GM19467 (cell line): ENCODE results near the gene EXOC3L4.
"Not testable (repeated sequence)": the region's sequence is repeated elsewhere in the genome, so short reads cannot be mapped to it uniquely, and the experiment has no call there.

Source experiments
- ATAC-seq: cut with Tn5 transposase; IDR thresholded peaks from one replicate; pipeline ENCODE4 v1.9.1; 2021; ENCODE audit warnings: mild to moderate bottlenecking, moderate library complexity; ENCODE audit not compliant: unreplicated experiment

The EXOC3L4 gene

DNA sequence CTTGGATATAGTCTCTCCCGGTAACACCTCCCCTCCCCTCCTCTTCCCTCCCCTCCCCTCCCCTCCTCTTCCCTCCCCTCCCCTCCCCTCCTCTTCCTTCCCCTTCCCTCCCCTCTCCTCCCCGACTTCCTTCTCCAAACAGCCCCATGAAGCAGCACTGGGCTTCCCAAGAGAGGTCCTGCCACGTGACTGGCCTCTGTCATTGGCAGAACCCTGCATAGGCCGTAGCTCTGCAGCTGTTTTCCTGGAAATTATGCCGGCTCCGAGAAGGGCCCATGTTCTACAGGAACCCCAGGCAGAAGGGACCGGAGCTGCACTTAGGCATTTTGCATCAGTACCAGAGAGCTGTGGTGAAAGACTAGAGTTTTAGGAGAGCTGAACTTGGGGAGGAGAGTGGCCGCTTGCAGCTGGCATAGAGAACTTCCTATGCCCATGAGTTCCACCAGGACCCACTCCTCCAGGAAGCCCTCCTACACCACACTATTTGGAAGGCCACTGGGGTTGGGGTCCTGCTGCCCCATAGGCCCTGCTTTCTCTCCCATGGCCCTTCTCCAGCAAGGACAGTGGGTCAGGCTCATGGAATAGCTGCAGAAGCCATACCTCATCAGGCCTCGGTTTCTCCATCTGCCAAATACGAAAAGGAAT, 23.6 kb downstream of the EXOC3L4 start:
- ATAC-seq = no peak

DNA sequence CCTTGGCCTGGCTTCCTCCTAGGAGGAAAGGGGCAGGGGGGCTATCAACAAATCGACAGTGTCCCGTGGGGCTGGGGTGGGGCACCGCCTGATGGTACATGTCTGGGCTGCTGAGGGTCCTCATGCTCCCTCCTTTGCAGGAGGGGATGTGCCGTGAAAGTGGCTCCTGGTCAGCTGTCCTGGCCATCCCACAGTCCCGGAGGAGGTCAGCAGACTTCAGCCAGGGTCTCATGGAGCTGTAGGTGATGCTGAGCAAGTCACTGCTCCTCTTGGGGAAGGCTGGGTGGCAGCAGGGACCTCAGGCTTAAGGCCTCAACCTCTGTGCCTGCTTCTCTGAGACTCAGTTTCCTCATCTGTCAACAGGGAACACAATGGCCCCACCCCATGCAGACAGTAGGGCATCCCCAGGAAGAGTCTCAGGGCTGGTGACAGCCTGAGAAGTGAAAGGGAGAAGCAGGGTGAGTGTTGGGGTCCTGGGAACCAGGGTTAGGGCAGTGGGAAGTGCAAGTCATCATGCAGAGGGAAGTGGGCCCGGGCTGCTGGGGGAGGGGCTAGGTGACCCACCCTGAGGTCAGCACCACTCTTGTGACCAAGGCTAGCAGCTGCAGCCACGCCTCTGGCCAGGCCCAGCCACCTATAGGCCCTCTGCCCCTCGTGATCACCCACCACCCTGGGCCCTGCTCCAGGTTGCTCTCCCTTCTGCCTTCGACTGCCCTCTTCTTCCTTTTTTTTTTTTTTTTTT, 24.3 kb downstream of the EXOC3L4 start:
- no peak for ATAC-seq

DNA sequence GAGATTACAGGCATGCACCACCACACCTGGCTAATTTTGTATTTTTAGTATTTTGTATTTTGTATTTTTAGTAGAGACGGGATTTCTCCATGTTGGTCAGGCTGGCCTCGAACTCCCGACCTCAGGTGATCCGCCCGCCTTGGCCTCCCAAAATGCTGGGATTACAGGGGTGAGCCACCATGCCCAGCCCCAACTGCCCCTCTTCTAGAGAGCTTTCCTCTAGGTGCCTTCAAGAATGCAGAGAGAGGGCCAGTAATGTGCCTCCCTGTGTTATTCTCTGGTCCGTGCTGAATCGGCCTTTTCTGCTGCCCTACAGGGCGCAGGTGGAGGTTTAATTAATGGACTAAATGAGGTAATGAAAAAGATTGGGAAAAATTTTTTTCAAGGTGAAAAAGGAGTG, 25.0 kb downstream of the EXOC3L4 start:
- not testable (repeated sequence) for ATAC-seq

DNA sequence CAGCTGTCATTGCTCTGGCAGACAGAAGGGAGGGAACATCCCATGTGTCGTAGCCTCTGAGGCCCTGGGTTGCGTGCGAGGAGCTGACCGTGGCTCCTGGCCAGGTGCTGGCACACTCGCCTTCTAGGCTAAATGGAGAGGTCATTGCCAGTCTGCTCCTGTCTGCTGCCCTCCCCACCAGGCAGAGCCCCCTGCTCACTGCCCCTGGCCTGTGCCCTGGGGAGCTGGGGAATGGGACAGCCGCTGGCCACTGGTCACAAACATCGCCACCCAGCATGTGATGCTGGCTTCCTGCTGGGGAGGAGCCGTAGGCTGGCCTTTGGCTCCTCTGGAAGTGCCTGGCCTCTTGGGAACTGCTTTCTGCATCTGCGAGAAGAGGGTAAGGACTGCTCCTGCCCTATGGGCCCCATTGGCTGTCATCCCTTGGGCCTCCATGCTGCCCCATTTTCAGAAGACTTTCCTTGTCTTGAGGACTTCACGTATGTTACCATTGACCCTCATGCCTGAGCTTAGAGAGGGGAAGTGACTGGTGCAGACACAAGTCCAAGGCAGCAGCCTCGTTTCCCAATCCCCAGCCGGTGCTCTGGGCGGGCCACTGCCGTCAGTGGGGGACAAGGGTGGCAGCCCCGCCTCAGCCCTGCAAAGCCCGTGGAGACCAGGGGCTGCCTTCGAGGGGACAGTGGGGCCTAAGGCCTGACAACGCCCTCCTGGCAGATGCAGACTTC, 26.8 kb downstream of the EXOC3L4 start:
- ATAC-seq = no peak

DNA sequence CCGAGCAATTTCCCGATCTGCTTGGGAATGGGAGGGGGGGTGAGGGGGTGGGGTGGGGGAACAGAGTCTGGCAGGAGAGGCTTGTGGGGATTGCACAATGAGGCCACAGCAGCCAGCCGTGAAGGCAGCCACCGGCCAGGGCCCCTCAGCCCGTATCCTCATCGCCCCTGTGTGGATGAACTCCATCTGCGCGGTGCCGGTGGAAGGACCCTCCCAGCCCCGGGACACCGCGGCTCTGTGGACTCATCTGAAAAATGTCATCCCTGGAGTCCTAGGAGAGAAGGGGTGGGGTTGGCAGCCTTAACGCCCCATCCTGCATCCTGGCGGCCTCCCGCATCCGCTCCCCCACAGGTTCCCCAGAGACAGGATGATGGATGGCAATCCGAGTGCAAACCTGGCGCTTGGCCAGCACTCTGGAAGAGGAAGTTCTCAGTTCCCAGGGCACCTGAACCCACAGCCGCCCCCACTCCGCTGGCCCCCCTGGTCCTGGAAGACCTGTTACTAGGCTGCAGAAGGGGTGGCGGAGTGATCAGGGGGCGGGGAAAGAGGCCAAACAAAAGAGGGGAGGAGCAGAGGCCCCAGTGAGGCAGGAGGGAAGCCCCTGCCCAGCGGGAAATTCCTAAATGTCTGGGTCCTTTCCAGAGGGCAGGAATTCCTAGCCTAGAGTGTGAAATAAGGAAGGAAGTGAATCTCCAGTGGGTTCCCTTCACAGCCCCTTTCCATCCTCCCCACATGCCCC, 27.5 kb downstream of the EXOC3L4 start:
- ATAC-seq = no peak

DNA sequence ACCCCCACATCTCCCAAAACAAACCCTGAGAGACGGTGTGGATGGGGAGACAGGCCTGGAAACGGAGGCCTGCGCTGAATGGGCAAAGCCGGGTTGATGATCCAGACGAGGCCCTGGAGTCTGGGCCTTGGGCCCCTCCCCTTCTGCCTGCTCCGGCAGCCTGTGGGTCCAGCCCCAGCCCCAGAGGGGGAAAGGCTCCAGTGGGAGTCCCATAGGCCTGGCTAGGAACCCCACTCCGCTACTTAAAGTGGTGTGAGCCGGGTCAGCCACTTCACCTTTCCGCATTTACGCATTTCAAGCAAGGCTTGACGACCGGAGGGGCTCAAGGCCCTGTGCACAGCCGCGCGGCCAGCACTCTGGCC, 28.0 kb downstream of the EXOC3L4 start:
- no peak for ATAC-seq

DNA sequence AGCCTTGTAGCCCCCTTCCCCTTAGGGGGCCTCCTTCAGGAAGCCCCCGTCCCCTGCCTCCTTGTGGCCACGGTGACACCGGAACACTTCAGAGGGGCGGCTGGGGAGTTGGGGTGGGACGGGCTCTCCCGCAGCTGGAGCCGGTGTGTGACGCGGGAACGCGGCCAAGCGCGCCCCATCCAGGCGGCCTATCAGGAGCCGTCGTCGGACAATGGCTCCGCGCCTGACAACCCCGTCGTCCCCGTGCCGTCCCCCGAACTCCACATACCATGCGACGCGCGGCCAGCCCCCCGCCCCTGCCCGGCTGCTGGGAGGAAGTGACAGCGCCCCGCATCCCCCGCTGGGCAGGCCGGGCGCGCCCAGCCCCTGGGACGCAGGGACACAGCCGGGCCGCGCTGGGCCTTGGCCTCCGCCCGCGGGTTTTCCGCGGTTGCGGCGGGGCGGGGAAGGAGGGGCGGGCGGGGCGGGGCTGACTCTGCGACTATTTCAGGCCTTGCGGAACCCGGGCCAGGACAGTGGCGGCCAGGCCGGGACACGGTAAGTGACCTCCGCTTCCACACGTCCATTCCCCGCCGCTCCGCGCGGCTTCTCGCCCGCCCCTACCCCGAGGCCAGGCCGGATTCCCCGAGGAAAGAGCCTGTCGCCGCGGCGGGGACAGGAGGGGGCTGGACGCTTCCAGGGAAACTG, 28.6 kb downstream of the EXOC3L4 start, which contains the start of gene TNFAIP2:
TSS of gene TNFAIP2 (plus strand) at position 515 of the 687 bp plus-strand sequence. CDS start 2,997 bp downstream, outside the sequence.
- no peak for ATAC-seq

DNA sequence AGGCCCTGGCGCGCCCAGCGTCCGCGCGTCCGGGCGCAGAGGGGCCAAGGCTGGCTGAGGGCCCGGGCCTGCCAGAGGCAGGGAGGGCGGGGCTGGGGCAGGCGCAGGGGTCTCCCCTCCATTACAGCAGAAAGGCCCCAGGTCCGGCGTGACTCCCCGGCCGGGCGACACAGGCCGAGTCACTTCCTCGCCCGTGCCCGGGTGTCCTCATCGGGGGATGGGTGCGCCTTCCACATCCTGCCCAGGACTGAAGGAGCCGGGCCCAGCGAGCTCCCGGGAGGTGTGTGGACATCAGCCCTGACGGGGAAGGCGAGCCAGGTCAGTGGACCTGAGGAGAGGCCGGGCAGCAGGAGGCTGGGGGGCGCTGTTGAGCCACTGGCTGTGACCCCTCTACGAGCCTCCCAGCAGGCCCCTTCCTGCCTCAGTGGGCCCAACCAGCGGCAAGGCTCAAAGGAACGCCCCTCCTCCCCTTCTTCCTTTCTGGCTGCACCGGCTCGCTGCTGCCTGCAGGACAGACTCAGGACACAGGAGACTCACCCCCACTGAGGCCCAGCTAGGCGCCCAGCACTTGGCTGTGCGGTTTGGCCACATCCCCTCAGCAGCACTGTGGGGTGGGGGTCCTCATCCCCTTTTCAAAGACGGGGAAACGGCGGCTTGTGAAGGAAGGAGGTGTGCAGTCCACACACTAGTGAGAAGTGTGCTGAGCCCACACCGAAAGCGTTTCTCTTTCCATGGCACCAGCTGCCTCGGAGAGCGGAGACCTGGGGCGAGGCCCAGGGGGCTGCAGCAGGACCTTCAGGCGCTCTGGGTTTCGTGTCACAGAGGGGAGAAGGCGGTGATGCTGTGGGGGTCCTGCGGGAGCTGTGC, 29.3 kb downstream of the EXOC3L4 start:
- ATAC-seq = no peak

DNA sequence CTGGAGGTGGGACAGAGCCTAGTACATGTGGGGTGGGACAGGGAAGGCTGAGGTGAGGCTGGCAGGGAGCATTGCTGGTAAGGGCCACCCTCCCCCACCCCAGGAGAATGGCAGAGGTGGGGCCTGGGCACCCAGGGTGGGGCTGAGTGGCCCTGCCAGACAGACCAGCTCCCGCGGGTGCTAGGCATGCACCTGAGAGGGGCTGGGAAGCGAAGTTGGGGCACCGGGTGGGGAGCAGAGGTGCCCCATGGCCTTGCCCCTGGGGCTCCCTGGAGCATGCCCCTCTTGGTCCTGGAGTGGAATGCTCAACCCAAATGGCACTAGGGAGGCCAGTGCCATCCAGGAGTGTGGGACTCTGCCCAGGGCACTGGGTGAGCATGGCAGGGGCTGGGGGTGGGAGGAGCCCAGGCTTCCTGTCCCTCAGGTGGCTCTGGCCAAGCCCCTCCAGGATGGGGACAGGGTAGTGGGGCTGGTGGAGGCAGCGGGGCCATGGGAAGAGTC, 30.0 kb downstream of the EXOC3L4 start:
- no peak for ATAC-seq

DNA sequence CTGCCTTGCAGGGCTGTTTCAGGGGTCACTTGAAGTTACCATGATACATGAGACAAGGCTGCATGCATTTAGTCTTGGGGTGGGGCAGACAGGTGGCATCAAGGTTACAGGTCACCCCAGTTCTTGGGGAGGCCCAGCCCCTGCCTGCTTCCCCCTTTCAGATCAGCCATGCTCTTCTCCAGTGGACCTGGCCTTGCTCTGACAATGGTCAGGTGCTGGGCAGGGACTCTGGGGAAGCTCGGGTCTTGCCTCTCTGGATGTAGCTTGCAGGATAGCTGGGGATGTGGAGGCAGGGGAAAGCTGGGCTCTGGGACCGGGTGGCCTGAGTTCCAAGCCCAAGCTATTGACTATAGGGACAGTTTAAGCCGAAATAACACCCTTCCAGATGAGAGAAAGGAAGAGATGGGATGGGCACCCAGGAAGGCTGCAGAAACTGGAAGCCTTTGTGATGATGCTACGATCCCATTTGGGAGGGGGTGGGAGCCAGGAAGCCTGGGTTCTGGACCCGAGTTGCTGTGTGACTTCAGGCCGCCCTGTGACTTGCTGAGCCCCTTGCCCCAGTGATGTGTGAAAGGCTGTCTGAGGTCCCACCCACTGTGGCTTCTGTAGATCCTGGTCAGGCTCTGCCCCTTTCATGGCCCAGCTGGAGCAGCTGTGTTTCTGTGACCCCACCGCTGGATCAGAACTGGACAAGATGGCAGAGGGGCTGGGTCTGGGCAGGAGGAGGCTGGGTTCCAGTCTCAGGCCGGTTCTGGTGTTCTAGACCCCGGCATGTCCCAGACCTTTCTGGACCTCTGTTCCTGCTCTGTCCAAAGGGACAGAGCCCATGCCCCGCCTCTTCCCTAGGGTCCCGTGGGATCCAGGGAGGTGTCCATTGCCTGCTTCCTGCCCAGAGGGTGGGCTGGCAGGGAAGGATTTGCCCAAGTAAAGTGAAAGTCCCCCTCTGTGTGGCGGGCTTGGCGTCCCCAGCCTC, 30.9 kb downstream of the EXOC3L4 start:
- no peak for ATAC-seq

DNA sequence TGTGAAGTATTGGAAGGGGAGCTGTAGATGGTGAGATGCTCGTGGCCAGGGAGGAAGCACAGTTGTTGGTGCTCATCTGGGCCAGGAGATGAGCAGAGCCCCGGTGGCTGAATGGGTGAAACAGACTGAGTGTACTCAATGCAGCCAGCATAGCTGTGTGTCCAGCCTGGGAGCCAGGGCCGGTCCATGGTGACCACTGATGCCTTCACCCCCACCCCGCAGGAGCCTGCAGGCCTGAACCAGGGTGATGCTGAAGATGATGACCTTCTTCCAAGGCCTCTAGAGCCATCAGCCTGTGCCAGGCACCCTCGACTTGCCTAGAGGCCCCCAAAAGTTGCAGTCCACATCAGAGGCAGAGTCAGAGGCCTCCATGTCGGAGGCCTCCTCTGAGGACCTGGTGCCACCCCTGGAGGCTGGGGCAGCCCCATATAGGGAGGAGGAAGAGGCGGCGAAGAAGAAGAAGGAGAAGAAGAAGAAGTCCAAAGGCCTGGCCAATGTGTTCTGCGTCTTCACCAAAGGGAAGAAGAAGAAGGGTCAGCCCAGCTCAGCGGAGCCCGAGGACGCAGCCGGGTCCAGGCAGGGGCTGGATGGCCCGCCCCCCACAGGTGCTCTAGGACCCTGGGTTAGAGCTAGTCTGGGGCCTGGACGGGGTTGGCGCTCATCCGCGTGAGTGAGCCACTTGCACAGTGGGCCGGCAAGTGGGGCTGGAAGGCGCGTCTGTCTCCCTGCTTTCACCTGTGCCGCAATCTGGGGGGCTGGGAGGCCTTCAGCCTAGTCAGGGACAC, 31.8 kb downstream of the EXOC3L4 start:
- no peak for ATAC-seq

DNA sequence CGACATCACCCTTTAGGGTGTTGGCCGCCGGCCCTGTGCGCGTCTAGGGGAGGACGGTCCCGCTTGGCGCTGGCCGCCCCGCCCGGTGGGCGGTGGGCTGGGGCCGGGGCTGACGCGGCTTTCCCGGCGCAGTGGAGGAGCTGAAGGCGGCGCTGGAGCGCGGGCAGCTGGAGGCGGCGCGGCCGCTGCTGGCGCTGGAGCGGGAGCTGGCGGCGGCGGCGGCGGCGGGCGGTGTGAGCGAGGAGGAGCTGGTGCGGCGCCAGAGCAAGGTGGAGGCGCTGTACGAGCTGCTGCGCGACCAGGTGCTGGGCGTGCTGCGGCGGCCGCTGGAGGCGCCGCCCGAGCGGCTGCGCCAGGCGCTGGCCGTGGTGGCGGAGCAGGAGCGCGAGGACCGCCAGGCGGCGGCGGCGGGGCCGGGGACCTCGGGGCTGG, 32.4 kb downstream of the EXOC3L4 start:
- ATAC-seq = no peak

DNA sequence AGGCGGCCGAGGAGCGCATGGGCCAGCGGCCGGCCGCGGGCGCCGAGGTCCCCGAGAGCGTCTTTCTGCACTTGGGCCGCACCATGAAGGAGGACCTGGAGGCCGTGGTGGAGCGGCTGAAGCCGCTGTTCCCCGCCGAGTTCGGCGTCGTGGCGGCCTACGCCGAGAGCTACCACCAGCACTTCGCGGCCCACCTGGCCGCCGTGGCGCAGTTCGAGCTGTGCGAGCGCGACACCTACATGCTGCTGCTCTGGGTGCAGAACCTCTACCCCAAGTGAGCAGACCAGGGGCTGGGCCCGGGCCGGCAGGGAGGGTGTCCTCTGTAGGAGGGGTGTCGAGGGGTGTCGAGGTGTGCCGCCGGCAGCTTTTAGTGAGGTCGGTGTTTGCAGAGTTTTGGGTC, 32.8 kb downstream of the EXOC3L4 start:
- ATAC-seq = no peak

DNA sequence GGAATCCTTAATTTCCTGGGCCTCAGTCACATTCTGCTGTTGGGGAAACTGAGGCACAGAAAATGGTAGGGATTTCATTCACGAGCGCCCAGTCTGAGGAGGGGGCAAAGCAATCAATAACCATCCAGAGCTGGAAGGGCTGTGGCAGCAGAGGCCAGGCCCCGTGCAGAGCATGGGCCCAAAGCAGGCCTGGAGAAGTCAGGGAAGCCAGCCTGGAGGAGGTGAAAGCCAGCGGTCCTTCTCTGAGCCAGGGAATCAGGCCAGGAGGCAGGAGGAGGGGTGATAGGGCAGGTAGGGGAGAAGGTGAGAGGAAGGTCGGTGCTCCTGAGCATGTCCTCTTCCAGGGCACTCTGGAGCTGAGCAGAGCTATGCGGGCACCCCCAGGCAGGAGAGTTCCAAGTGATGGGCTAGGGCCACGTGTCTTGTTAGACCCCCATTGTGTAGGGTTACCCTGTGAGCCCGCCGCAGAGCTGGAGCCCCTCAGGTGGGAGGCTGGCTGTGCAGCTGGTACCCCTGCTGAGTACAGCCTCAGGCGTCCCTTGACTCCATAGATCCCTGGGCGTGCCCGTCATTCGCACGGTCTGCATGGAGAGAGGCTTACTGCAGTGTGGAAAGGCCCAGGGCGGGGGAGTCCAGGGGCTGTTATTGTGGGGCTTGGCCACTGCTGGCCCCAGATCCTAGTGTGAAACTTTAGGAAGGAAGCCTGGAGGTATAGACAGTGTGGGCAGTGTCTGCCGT, 33.5 kb downstream of the EXOC3L4 start:
- ATAC-seq = no peak

DNA sequence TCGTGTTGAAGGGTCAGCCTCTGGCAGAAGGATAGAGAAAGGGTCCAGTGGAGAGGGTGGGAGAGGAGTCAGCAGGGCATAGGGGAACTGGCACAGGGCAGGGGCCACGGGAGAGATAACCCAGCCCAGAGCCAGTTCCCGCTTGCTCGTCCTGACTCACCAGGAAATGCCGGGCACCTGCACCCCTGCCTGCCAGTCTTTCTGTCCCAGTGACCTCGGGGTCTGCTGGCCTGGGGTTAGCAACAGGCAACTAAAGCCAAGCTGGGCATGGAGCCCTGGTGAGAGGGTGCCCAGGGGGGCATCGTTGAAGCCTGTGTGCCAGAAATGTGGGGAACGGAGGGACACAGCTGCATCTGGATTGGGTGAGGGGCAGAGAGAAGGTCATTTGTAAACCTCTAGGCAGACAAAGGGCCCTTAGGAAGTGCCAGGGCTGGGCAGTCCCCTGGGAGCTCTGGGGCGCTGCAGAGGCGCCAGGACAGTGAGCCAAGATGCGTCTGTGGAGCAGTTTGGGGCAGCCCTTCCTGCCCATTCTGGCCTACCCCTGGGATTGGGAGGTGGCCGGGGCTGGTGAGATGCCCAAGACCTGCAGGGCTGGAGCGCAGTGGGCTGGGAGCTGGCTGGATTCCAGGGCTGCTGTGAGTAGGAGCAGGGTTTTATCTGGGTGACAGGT, 34.2 kb downstream of the EXOC3L4 start:
- ATAC-seq = no peak

DNA sequence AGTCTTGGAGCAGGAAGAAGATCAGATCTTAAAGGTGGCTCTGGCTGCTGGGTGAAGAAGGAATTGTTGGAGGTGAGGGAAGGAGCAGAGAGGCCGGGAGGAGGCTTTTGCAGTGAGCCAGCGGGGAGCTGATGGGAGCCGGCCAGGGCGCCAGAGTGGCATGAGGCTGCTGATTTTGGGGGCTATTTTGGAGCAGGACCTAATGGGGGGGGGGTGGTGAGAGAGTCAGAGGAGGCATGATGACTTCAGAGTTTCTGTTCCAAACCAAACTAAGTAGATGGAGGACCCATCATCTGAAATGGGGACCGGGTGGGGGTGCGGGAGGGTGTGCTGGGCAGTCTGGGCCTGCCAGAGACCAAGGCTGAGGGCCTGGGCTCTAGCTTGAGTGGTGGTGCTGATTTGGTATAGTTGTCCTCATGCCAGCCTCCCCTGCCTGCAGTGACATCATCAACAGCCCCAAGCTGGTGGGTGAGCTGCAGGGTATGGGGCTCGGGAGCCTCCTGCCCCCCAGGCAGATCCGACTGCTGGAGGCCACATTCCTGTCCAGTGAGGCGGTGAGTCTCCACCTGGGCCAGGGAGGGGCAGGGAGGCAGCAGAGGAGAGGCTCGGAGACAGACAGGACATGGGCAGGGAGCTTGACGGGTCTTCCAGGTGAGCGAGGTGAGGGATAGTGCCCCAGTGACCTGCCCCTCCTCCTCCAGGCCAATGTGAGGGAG, 34.9 kb downstream of the EXOC3L4 start:
- ATAC-seq = no peak
